ENCODE results near the gene ISYNA1. TPM values are rescaled to one million over a fixed set of nuclear protein-coding genes. Genes with fewer than 3 reads are reported as not detected.

The ISYNA1 gene
- total RNA-seq, 1 donor: 6.3 TPM

GRCh38 chr19:18478545-18479311 is 40.8 kb upstream of the ISYNA1 start:
- H3K4me3 ChIP-seq (ENCODE audit: low read depth, low read length): no peak overlapping the region
- DNase-seq (ENCODE audit: low read depth): peak; percentile 87
- TF ChIP-seq CTCF (IDR thresholded peaks at IDR 0.05; ENCODE audit: insufficient read depth, low read length): no peak

- TF ChIP-seq CTCF (IDR thresholded peaks at IDR 0.05; ENCODE audit: insufficient read depth, low read length): no peak
- no peak overlapping the region for H3K4me3 ChIP-seq (ENCODE audit: low read depth, low read length)
- no peak for DNase-seq (ENCODE audit: low read depth)
Observed at GRCh38 chr19:18477974-18478373, 40.0 kb upstream of the ISYNA1 start.

GRCh38 chr19:18477042-18477779 is 39.3 kb upstream of the ISYNA1 start:
- DNase-seq (ENCODE audit: low read depth): no peak
- TF ChIP-seq CTCF (IDR thresholded peaks at IDR 0.05; ENCODE audit: insufficient read depth, low read length): no peak
- no peak overlapping the region for H3K4me3 ChIP-seq (ENCODE audit: low read depth, low read length)

- no peak overlapping the region for H3K4me3 ChIP-seq (ENCODE audit: low read depth, low read length)
- DNase-seq (ENCODE audit: low read depth): no peak
- TF ChIP-seq CTCF (IDR thresholded peaks at IDR 0.05; ENCODE audit: insufficient read depth, low read length): no peak
Observed at GRCh38 chr19:18476507-18477041, 38.6 kb upstream of the ISYNA1 start.

- no peak for TF ChIP-seq CTCF (IDR thresholded peaks at IDR 0.05; ENCODE audit: insufficient read depth, low read length)
- H3K4me3 ChIP-seq (ENCODE audit: low read depth, low read length): no peak overlapping the region
- no peak for DNase-seq (ENCODE audit: low read depth)
Observed at GRCh38 chr19:18475762-18476331, 37.9 kb upstream of the ISYNA1 start.

- DNase-seq (ENCODE audit: low read depth): no peak
- no peak for TF ChIP-seq CTCF (IDR thresholded peaks at IDR 0.05; ENCODE audit: insufficient read depth, low read length)
- no peak overlapping the region for H3K4me3 ChIP-seq (ENCODE audit: low read depth, low read length)
Observed at GRCh38 chr19:18475004-18475453, 37.1 kb upstream of the ISYNA1 start.
